ENCODE data around the gene MEOX2.

The MEOX2 gene

GRCh38 chr7:15681186-15681585 is 5.3 kb downstream of the MEOX2 start:
- no peak for DNase-seq (ENCODE audit: low read depth)

- no peak for DNase-seq (ENCODE audit: low read depth)
These were observed 6.0 kb downstream of the MEOX2 start for GRCh38 chr7:15680446-15680845.

- no peak for DNase-seq (ENCODE audit: low read depth)
These were observed 7.2 kb downstream of the MEOX2 start for GRCh38 chr7:15679306-15679705.

GRCh38 chr7:15678653-15679052 is 7.8 kb downstream of the MEOX2 start:
- DNase-seq (ENCODE audit: low read depth) = no peak

GRCh38 chr7:15675379-15675778 is 11.1 kb downstream of the MEOX2 start:
- DNase-seq (ENCODE audit: low read depth) = no peak

- no peak for DNase-seq (ENCODE audit: low read depth)
These were observed 11.9 kb downstream of the MEOX2 start for GRCh38 chr7:15674586-15674985.

GRCh38 chr7:15669443-15670090 is 16.9 kb downstream of the MEOX2 start:
- no peak for DNase-seq (ENCODE audit: low read depth)

GRCh38 chr7:15667991-15668390 is 18.5 kb downstream of the MEOX2 start:
- no peak for DNase-seq (ENCODE audit: low read depth)

GRCh38 chr7:15662451-15662850 is 24.0 kb downstream of the MEOX2 start:
- no peak for DNase-seq (ENCODE audit: low read depth)

GRCh38 chr7:15658247-15658646 is 28.2 kb downstream of the MEOX2 start:
- DNase-seq (ENCODE audit: low read depth) = no peak

GRCh38 chr7:15652776-15653290 is 33.6 kb downstream of the MEOX2 start:
- DNase-seq (ENCODE audit: low read depth) = no peak

- DNase-seq (ENCODE audit: low read depth) = no peak
These were observed 34.8 kb downstream of the MEOX2 start for GRCh38 chr7:15651693-15652092.

- DNase-seq (ENCODE audit: low read depth) = no peak
These were observed 35.7 kb downstream of the MEOX2 start for GRCh38 chr7:15650787-15651186.

GRCh38 chr7:15648461-15648961 is 38.0 kb downstream of the MEOX2 start:
- no peak for DNase-seq (ENCODE audit: low read depth)

GRCh38 chr7:15647309-15647708 is 39.2 kb downstream of the MEOX2 start:
- DNase-seq (ENCODE audit: low read depth) = no peak

GRCh38 chr7:15643000-15643705 is 43.3 kb downstream of the MEOX2 start:
- DNase-seq (ENCODE audit: low read depth) = no peak

GRCh38 chr7:15628876-15629275 is 57.6 kb downstream of the MEOX2 start:
- no peak for DNase-seq (ENCODE audit: low read depth)

GRCh38 chr7:15626041-15626440 is 60.4 kb downstream of the MEOX2 start:
- no peak for DNase-seq (ENCODE audit: low read depth)

- no peak for DNase-seq (ENCODE audit: low read depth)
These were observed 61.0 kb downstream of the MEOX2 start for GRCh38 chr7:15625466-15625865.

- DNase-seq (ENCODE audit: low read depth) = no peak
These were observed 65.0 kb downstream of the MEOX2 start for GRCh38 chr7:15621468-15621867.

- DNase-seq (ENCODE audit: low read depth) = no peak
These were observed 65.8 kb downstream of the MEOX2 start for GRCh38 chr7:15620491-15621185.

- no peak for DNase-seq (ENCODE audit: low read depth)
These were observed 68.2 kb downstream of the MEOX2 start for GRCh38 chr7:15618275-15618674.

GRCh38 chr7:15612205-15612604 is 74.3 kb downstream of the MEOX2 start:
- no peak for DNase-seq (ENCODE audit: low read depth)
